Measurements from ENCODE around the gene ADD1. TPM values are rescaled to one million over a fixed set of nuclear protein-coding genes. Genes with fewer than 3 reads are reported as not detected.
"Not testable (repeated sequence)": the region's sequence is repeated elsewhere in the genome, so short reads cannot be mapped to it uniquely, and the experiment has no call there.

The ADD1 gene
- total RNA-seq, 2 experiments from 2014 or later: 136 TPM

DNA sequence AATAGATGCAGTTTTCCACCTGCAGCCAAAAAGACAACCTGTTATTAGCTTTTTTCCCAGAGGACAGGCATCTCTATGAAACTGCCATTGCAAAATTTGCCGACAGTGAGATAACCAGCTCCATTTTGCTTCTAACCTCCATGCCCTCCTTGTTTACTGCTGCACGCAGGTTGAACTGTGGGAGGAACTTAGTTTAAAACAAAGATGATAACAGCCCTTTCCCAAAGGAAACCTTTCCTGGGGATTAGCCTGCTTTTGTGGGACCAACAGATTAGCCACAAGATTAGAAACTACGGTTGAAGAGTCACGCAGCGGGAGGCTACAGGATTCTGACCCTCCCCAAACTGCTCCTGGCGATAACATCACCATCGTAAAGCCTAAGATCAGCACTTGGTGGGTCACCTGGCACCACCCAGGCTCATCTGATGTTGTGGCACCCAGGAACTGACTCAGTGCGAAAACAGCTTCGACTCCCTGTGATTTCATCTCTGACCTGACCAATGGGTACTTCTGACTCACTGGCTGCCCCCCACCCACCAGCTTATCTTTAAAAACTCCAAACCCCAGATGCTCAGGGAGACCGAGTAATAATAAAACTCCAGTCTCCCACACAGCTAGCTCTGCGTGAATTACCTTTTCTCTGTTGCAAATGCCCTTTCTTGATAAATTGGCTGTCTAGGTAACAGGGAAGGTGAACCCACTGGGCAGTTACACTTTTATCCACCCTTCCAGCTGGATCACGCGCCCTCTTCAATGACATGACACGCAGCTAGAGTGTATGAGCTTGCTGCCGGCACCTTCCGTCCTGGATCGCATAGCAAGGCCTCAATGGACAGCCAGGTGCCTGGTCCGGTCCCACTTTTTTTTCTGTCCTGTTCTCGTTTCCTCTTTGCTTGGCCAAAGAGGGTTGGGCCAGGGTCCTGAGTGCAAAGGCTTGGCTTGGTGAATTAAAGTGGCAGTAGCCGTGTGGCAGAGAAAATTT, 92.4 kb downstream of the ADD1 start:
- Mint-ChIP-seq H3K27me3 (no peaks in the 10 kb centered on the region), H3K27ac (peak overlapping the region; percentile 88), H3K4me1 (peaks cover 34% of the 10 kb centered on the region), H3K36me3 (peaks cover 61% of the 10 kb centered on the region), H3K4me3 (peak overlapping the region; percentile 91), H3K9me3 (peaks cover 2% of the 10 kb centered on the region)
- DNase-seq: peak; percentile 77

DNA sequence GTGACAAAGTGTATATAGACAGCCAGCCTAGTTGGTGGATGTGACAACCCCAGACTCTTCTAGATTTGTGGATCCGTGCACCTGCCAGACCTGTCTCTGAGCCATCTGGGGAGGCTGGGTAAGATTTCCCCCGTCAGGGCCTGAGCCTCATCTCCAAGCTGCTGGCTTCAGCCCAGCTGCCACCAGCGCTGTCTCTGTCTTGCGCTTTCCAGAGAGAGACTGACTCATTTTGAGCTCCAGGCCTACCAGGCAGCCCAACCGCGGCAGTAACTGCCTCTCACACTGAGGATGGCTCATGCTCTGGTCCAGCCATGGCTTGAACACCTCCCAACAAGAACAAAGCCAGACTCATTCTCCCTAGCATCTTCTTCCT, 93.1 kb downstream of the ADD1 start:
- DNase-seq: peak; percentile 60
- Mint-ChIP-seq H3K36me3 (peaks cover 64% of the 10 kb centered on the region), H3K27ac (peak overlapping the region; percentile 88), H3K27me3 (no peaks in the 10 kb centered on the region), H3K4me3 (peak overlapping the region; percentile 91), H3K9me3 (peaks cover 2% of the 10 kb centered on the region), H3K4me1 (peaks cover 34% of the 10 kb centered on the region)

DNA sequence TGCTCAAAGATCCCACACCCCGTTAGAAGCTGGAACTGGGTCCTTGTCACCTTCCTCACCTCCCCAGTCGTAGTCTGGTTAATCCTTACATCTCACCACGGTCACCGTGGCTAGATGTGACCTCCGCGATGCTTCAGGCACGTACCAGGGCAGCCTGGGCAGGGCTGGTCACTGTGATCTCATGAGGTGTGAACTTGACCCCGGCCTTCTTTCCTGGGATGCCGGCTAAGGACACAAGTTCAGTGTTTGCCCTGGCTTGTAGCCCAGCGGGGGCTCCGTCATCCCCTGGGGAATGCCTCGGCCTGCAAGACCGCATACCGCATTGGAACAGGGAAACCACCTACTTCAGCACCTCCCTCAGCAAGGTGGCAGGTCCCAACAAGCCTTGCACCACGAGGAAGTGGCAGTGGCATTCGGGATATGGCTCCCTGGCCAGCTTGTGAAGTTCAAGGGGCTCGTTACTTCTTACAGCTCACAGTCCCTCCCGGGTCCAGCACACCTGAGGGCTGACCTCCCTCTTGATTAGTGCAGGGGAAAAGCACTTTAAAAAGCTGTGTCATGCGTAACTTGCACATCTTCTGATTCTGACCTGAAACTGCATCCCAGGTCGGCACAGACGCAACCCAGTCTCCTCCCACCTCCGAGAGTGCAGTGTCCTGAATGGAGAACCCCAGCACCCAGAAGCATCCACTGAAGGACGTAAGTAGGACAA, 93.7 kb downstream of the ADD1 start:
- DNase-seq: no peak
- Mint-ChIP-seq H3K4me1 (peaks cover 34% of the 10 kb centered on the region), H3K36me3 (peaks cover 59% of the 10 kb centered on the region)

DNA sequence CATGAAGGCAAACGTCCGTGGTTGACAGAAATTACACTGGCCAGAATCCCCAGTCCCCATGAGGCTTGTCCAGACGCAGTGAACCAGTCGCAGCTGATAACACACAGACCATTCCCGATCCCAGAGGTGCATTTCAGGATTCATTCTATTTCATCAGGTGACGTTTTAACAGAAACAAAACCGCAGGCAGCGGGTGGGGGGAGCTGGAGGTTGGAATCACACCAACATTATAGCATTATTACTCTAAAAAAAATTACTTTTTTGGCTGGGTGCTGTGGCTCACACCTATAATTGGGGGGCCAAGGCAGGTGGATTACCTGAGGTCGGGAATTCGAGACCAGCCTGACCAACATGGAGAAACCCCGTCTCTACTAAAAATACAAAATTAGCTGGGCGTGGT, 94.3 kb downstream of the ADD1 start:
- Mint-ChIP-seq H3K4me1 (peaks cover 32% of the 10 kb centered on the region), H3K27me3 (no peaks in the 10 kb centered on the region), H3K4me3 (no peak overlapping the region), H3K36me3 (peaks cover 60% of the 10 kb centered on the region), H3K27ac (peak overlapping the region; percentile 60), H3K9me3 (peaks cover 2% of the 10 kb centered on the region)
- DNase-seq: no peak

More for the DNA sequence above, 93.7 kb downstream of the ADD1 start:
- Mint-ChIP-seq H3K27ac (peak overlapping the region; percentile 88), H3K27me3 (no peaks in the 10 kb centered on the region), H3K9me3 (peaks cover 2% of the 10 kb centered on the region), H3K4me3 (peak overlapping the region; percentile 91)

DNA sequence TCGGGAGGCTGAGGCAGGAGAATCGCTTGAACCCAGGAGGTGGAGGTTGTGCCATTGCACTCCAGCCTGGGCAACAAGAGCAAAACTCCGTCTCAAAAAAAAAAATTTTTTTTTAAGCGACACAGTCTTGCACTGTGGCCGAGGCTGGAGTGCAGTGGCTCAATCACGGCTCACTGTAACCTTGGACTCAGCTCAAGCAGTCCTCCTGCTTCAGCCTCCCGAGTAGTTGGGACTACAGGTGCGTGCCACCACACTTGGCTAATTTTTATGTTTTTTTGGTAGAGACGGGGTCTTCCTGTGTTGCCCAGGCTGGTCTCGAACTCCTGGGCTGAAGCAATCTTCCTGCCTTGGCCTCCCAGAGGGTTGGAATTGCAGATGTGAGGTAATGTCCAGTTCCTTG, 94.8 kb downstream of the ADD1 start:
- not testable (repeated sequence) for H3K4me3 Mint-ChIP-seq, H3K27me3 Mint-ChIP-seq, H3K9me3 Mint-ChIP-seq, DNase-seq
- peaks cover 57% of the 10 kb centered on the region for H3K36me3 Mint-ChIP-seq
- H3K27ac Mint-ChIP-seq: peak overlapping the region; percentile 60
- peaks cover 29% of the 10 kb centered on the region for H3K4me1 Mint-ChIP-seq

DNA sequence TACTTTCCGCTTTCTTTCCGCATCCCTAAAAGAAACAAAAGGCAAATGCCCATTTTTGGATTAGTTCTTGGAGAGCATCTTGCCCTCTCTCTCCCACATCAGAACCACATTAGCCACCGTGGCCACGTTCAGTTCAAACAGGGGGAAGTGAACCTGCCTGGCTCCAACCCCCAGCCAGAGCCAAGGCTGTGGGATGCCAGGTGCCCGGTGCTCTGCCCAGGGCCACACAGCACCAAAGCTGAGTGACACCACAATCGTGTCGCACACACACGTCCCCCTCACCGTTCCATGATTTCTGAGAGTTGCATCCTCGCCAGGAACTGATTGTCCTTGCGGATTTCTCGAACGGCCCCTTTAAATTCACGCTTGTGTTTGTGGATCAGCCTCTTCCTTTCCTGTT, 95.3 kb downstream of the ADD1 start:
- Mint-ChIP-seq H3K4me1 (peaks cover 29% of the 10 kb centered on the region), H3K36me3 (peaks cover 57% of the 10 kb centered on the region), H3K4me3 (peak overlapping the region; percentile 15), H3K27ac (peak overlapping the region; percentile 43), H3K9me3 (peaks cover 2% of the 10 kb centered on the region), H3K27me3 (no peaks in the 10 kb centered on the region)
- DNase-seq: no peak

DNA sequence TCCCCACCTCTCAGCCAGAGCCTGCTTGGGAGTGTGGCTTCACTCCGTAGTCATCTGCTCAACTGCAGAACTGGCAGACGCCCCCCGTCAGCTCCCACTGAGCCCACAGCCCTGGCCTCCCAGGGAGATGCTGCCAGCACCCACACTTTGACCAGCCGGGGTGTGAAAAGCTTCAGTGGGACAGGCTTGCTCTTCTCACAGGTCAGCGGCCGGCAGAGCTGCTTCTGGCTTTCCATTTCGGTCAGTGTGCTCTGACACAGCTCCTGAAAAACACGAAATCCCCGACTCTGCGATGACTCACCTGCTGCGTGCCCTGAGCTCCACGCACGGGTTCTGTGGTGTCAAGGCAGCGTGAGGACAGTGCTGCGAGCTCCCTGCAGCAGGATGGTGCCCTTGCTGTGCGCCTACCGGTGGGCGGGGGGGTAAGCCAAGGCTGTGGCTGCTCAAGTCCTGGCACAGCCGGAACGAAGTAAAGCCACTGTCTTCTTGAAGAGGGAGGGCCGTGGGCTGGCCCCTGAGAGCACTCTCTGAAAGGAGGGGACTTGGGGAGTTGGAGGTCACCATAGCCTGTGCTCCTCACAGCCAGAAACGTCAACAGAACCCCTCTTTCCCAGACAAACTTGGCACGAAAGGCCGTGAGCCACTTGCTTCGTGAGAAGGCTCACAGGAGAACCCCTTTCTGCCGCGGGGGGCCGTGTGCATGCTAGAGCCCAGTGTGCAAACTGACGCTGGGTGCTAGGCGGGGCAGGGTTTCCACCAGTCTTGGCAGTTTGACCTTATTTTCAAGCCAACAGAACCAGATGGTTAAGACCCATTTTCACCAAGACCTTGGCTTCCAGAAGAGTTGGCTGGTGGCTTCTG, 96.0 kb downstream of the ADD1 start:
- Mint-ChIP-seq H3K27me3 (no peaks in the 10 kb centered on the region), H3K4me1 (peaks cover 32% of the 10 kb centered on the region), H3K36me3 (peaks cover 61% of the 10 kb centered on the region), H3K27ac (peak overlapping the region; percentile 43), H3K4me3 (peak overlapping the region; percentile 15), H3K9me3 (peaks cover 2% of the 10 kb centered on the region)
- no peak for DNase-seq

DNA sequence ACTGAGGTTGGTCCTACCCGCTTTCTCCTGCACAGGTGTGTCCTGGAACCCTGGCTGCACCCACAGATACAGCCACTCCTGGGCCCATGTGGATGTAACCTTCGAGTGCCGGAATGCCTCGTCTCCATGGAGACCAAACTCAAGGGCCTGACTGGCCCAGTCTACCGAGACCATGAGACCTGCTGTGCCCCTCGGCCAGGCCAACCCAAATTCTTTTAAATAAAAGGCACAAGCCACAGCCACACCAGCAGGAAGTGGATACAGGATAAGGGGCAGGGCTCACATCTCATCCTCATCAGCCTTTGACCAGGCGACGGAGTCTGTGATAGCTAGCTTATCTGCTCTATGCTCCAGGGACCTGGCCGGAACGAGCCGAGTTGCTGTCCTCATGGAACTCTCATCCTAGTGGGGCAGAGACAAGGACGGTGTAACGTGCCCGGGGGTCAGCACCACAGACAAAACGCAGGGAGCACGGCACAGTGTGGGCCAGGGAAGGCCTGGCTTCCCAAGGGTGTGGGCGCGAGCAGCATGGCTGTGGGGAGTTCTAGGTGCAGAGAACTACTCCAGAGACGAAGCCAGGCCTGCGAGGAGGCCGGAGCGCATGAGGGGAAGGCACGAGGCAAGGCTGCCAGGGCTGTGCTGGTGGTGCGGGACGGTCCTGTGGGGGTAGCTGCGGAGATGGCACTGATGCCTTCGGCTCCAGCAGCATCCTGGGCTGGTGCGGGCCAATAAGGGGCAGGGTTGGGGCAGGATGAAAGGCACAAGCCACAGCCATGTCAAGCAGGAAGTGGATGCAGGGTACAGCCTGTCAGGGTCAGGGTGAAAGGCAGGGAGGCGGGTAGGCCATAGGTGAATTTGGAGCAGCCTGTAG, 96.9 kb downstream of the ADD1 start:
- Mint-ChIP-seq H3K4me3 (no peak overlapping the region), H3K4me1 (peaks cover 32% of the 10 kb centered on the region), H3K36me3 (peaks cover 59% of the 10 kb centered on the region), H3K9me3 (peaks cover 2% of the 10 kb centered on the region), H3K27me3 (no peaks in the 10 kb centered on the region), H3K27ac (peak overlapping the region; percentile 56)
- no peak for DNase-seq

DNA sequence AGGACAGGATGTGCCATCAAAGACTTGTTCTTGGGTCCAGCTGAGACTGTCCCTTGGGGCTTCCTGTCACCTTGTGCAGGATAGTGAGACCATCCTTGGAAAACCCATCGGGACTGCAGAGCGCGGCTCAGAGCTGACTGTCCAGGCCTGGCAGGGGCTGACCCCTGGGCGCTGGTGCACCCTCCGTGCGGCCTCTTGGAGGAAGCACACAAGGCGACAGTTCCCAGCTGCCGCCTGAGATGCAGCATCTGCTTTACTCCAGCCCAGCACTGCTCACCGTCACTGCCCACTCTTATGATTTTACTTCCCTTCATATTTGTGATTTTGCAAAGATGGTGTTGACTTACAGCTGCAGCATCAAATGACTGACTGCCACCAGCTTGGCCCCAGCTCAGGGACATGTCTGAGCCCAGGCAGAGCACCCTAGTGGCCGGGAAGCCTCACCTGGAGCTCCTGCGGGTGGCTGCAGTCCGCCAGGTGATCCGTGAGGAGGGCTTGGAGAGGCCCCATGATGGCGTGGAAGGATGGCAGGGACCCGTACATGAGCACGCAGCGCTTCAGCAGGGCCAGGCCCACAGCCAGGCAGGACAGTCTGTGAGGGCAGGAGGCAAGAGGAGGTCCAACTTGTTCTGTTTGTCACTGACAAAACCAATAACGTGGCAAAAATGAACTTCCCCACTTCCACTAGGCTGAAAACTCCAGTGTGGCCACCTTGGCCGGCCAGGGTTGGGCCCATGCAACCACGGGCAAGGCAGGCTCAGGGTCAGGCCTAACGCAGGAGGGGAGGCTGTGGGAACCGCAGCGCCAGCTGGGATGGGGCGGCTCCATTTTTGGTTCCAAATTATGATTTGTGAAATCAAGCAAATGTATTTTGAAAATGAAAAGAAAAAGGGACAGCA, 97.7 kb downstream of the ADD1 start:
- no peak for DNase-seq

DNA sequence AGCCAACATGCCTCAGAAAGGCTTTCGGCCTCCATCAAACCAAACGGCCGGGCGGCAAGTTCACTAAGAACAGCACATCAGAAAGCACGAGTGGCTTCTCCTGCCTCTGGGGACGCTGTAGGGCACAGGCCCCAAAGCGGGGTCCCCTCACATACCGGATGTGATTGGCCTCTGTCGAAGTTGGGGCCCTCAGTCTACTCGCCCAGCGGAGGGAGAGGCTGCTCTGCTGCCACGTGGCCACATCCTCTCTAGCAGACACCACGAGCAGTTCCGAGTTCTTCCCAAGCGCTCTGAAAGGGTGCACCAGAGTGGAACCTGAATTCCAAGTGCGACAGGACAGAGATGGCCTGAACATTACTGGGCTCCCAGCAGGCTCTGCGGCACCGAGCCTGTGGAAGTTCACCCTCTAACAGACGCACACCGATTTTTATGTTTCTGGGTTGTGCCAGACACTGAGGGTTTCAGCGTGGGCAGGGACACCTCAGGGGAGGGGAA, 98.4 kb downstream of the ADD1 start:
- no peaks in the 10 kb centered on the region for H3K27me3 Mint-ChIP-seq
- peaks cover 18% of the 10 kb centered on the region for H3K4me1 Mint-ChIP-seq
- H3K9me3 Mint-ChIP-seq: no peaks in the 10 kb centered on the region
- no peak overlapping the region for H3K4me3 Mint-ChIP-seq
- peaks cover 47% of the 10 kb centered on the region for H3K36me3 Mint-ChIP-seq
- no peak for DNase-seq
- peak overlapping the region; percentile 72 for H3K27ac Mint-ChIP-seq

More for the DNA sequence above, 97.7 kb downstream of the ADD1 start:
- Mint-ChIP-seq H3K27me3 (no peaks in the 10 kb centered on the region), H3K4me1 (peaks cover 25% of the 10 kb centered on the region), H3K4me3 (no peak overlapping the region), H3K27ac (peak overlapping the region; percentile 56), H3K36me3 (peaks cover 54% of the 10 kb centered on the region), H3K9me3 (peaks cover 2% of the 10 kb centered on the region)

DNA sequence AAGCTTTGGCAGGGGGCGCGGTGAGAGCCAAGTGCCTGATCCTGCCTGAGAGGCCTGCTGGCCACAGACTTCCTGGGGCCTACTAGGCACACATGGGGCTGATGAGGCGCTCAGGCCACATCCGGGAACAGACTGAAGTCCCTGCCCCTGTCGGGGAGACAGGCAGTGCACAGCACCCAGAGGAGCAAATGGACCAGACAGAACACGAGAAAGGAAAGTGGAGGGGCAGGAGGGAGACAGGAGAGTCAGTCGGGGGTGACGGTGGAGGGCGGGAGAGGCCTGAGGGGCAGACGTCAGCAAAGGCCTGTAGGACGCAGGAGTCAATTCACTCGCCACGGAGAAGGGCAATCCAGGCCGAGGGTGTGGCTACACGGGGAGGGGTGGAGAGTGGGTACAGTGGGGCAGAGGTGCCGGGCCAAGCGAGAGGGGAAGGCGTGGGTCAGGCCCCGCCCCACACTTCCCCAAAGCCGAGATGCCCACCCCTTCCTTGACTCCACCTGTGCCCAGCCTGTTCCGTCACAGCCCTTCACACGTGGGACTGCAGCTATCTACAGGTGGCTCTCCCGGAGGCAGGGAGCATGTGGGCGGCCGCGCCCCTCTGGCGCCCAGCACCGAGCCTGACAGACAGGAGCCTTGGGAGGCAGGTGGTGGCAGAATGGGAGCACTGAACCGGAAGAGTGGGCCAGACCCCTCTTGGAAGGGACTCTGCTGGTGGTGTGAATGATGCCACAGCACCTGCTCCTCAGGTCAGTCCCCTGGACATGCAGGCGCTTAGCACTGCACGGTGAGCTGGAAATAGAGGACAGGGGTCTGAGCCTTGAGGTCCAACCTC, 99.1 kb downstream of the ADD1 start:
- Mint-ChIP-seq H3K9me3 (no peaks in the 10 kb centered on the region), H3K4me1 (peaks cover 13% of the 10 kb centered on the region), H3K4me3 (peak overlapping the region; percentile 38), H3K27me3 (no peaks in the 10 kb centered on the region), H3K27ac (peak overlapping the region; percentile 72), H3K36me3 (peaks cover 42% of the 10 kb centered on the region)
- no peak for DNase-seq

DNA sequence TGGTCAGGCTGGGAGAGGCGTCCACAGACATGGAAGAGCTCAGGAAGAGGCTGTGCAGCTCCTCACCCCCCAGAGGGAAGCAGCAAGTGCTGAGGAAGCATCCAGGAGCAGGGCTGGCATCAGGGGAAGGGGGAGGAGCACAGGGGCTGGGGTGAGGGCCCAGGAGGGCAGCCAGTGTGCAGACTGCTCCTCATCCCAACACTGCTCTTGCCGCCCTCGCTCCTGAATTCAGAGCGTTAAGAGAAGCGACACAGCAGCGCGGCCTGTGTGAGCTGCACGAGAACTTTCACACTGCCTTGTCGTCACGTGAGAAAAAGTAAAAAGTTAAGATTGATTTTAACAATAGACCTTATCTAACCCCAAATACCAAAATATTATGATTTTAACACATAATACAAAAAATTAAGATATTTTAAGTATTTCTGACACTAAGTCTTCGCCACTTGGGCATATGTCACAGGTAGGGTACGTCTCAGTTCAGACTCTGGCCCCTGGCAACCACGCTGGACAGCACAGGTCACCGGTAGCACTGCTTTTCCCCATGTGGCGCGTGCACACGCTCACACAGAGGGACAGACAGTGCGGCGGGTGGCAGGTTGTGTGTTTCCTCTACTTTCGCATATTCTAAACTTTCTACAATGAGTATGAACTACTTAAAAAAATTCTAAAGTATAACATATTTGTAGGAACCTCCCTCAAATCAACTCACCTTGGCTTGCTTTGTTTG, 99.9 kb downstream of the ADD1 start:
- Mint-ChIP-seq H3K4me1 (peaks cover 8% of the 10 kb centered on the region), H3K36me3 (peaks cover 41% of the 10 kb centered on the region), H3K9me3 (no peaks in the 10 kb centered on the region), H3K27ac (peak overlapping the region; percentile 71), H3K4me3 (peak overlapping the region; percentile 32), H3K27me3 (no peaks in the 10 kb centered on the region)
- DNase-seq: no peak

Data from activated naive CD8-positive, alpha-beta T cell treated with anti-CD3 and anti-CD28 coated beads for 36 hours (primary cell).